Stimulated activated CD8-positive, alpha-beta memory T cell treated with anti-CD3 and anti-CD28 coated beads, Interleukin-15, amount 100 ng/mL, for 1 hour (primary cell): ENCODE data around the gene ENG.
"Not testable (repeated sequence)": the region's sequence is repeated elsewhere in the genome, so short reads cannot be mapped to it uniquely, and the experiment has no call there.

Source experiments
- DNase-seq: peaks from one replicate; pipeline ENCODE4 v3.0.0-alpha.2; 2020; ENCODE audit warnings: low read depth

Gene ENG

DNA sequence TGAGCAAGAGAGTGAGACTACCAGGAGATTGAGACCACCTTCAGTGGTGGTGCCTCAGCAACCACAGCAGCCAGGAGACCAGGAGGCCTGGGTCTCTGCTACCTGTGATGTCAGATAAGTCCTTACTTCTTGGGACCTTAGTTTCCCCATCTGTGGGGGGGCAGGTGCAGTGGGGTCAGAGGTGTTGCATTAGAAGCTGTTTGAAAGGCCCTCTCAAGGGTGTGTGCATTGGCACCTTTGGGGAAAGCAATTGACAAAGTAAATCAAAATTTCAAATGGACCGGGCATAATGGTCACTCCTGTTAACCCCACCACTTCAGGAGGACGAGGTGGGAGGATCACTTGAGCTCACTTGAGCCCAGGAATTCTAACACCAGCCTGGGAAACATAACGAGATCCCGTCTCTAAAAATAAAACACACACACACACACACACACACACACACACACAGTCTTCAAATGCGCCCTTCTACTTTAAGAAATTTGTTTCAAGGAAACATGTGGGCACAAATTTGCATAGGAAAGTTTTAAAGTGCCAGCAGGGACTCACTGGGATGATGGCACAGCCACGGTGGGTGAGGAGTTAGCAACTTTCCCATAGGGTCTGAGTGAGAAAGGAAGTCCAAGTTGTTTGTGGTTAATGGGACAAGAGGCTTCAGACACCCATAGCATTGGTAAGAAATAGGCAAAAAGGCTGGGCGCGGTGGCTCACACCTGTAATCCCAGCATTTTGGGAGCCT, 24.4 kb upstream of the ENG start:
- DNase-seq: no peak

DNA sequence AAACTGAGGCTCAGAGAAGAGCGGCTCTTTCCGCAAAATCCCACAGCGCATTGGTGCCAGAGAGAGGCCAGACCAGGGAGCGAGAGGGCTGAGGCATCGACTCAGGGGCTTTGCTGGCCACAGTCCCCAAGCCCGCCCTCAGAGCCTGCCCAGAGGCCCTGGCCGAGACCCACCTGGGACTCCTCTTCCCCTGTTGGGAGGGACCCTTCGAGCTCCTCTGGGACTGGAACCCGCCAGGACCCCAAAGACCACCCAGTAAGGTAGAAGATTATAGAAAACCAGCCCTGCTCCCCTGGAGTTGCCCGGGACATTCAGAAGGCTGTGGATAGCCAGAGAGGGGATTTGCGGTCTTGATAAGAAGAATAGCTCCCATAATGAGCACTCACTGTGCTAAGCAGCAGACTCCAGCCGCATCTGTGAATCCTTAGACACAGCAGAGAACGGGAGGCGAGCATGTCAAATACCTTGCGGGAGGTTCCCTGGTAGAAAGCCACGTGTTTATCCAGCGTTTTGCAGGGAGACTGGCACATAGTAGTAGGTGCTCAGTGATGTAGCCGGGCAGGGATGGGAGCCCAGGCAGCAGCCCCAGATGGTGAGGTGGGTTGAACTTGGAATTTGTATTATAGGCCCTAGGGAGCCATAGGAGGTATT, 23.7 kb upstream of the ENG start:
- DNase-seq: no peak

GRCh38 chr9:127877566-127877998, 23.1 kb upstream of the ENG start, which contains the start of gene AK1:
Gene AK1, minus strand, starts transcription at chr9:127877675. Its CDS starts 3,058 bp downstream, at chr9:127874617.
- DNase-seq: no peak

DNA sequence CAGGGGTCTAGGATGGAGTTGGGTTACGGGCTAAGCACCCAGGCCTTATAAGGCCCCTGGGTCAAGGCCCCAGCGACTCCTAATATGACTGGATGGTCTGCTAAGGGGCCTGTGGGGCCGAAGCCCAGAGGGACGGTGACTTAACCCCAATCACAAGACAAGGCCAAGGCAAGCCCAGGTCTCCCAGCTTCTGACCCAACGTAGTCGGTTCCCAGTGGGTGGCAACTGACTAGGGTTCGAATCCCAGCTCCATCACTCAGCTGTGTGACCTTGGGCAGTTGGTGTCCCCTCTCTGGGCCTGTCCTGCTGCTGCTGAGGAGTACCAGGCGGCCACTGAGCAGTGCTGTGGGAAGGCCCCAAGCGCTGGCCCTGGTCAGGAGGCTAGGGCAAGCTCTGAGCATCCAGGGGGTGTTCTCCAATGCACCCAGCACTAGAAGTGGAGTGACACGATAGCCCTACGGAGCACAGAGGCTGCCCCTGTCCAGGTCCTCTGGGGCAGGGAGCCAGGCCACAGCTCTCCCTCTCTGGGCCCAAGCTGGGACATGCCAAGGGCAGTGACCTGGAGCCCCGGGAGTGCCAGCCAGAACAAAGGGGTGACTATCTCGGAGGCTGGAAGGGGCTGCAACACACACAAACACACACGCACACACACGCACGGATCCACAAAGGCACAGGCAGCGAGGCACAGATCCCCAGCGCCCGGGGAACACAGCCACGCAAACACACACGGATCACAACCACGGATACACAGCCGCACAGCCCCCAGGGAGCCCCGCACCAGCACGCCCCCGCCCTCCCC, 22.5 kb upstream of the ENG start:
- DNase-seq: no peak

DNA sequence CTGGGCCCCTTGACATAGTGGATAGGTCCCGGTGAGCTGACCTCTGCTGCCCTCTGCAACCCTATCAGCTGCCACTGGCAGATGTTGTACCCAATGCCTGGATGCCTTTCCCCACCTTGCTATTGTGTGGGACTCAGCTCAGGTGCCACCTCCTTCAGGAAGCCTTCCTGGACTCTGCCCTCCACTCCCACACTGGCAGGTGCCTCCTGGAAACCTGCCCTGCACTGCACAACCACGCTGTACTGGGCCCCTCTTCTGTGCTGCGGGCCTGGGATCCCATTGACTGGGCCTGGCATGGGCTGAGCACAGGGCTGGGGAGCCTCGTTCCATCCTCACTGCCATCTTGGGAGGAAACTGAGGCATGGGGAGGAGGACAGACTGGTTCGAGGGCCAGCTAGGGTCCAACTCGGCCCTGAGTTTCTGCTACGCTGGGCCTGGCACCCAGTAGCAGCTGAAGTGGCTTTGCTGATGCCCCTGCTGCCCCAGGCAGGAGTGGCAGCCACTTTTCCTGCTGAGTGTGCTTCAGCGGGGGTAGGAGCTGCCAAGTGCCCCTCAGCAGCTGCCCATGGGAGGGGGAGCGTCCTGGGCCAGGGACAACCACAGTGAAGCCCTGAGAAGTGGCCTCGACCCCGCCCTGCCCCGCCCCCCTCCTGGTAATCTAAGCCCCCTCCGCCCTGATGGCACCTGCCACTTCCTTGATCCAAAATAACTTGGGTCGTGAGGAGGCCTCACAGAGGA, 21.7 kb upstream of the ENG start:
- DNase-seq: no peak

- DNase-seq: no peak
These were observed 21.0 kb upstream of the ENG start for GRCh38 chr9:127875306-127875966.

DNA sequence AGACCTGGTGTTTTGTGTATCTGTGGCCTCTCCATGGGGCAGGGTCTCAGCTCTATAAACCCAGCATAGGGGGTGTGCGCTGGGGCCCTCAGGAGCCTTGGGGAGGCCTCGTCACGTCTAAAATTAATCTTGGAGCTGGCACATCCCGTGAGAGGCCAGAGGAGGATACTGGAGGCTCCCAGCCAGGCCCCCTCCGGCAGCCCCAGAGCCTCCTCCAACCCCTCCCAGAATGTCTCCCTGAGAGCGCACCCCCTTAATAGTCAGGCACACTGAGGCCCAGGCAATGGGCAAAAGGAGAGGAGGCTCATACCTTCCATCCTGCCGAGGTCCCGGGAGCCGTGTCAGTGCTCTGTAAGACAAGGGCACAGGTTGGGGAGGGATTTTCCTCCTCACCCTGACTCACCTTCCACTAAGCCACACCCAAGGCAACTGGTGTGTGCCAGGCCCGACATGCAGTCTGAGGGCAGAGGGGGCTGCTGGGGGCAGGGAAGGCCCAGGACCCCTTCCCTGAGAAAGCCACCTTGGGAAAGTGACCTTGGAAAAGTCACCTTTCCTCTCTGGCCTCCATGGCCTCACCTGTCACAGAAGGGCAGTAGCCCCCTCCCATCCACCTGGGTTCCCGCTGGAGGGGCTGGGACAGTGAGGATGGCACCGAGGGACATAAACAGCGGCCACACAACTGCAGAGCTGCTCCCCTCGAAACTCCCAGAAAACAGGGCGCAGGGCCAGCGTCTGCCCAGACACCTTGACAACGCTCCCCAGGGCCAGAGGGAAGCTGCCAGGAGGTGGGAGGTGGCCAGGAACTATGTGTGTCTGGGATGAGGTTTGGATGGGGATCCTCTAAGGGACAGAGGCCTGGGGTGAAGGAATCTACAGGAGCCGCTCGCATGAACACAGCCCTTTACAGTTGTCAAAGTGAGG, 20.1 kb upstream of the ENG start:
- no peak for DNase-seq

DNA sequence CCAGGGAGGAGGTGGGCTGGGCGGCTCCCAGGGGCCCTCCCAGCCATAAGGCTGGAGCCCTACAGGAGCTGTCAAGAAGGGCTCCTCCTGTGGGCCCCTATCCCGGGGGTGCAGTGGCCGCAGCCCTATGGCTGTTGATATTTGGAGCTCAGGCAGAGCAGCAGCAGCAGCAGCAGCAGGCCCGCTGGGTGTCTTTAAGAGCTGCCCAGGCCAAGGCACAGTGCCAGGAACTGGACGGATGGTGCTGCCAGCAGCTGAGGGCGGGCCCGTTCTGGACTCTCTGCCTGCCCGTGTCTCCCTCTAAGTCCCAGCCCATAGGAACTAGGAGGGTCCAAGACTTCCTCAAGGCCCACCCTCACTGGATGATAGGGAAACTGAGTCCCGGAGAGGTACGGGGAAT, 19.4 kb upstream of the ENG start:
- no peak for DNase-seq

DNA sequence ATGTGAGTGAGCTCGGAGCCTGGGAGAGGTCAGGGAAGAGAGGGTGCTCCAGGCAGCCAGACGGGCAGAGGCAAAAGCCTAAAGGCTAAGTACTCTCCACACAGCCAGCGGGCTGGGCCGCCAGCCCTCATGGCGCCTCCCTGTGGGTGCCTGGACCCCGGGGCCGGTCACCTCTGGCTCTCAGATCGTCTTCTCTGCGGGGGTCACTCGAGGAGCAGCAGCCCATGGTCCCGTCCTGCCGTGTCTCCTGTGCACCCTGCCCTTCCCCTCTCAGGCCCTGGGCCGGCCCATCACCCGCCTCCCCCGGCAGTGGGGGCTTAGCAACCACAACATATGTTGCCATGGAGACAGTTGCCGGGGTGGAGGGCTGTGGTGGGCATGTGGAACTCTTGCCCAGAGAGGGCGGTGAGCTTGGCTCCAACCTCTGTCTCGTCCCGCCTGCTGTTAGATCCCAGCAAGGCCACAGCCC, 18.8 kb upstream of the ENG start:
- DNase-seq: no peak

DNA sequence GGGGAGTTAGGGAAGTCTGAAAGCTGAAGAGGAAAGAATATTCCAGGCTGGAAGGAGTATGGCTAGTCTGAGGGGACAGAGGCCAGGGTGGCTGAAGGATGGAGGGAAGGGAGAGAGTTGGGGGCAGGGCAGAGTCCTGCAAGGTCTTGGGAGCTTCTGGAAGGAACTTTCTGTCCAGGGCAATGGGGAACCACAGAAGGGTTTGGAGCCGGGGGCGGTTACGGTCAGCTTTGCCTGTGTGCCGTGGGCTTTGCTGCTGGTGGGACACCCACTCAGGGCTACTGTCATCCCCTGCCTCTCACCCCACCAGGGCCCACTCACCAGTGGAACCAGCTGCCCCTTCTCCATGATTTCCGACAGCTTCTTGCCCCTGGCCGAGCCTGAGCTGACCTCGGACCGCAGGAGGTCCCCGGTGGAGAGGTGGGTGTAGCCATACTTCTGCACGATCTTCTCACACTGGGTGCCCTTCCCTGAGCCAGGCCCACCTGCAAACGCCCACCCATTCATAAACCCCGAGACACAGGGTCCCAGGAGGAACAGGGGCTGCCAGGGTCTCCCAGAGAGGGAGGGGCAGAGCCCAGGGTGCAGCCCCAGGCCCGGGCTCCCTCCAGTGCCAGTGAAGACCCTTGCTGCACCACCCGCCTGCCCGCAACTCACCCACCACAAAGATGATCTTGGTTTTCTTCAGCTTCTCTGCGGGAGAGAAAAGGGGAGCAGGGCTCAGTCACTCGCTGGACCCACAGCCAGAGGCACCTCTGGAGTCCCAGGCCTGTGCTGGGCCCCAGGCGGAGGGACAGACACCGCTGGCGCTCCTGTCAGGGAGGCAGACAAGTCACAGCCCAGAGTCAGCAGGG, 18.1 kb upstream of the ENG start:
- DNase-seq: no peak

GRCh38 chr9:127871531-127871930, 17.1 kb upstream of the ENG start:
- no peak for DNase-seq

GRCh38 chr9:127870887-127871286, 16.4 kb upstream of the ENG start:
- DNase-seq: no peak

DNA sequence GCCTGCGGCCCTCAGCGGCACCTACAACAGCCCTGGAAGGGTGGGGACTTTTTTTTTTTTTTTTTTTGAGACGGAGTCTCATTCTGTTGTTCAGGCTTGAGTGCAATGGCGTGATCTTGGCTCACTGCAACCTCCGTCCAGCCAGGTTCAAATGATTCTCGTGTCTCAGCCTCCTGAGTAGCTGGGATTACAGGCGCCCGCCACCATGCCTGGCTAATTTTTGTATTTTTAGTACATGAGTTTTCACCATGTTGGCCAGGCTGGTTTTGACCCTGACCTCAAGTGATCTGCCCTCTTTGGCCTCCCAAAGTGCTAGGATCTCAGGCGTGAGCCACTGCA, 15.7 kb upstream of the ENG start:
- not testable (repeated sequence) for DNase-seq

DNA sequence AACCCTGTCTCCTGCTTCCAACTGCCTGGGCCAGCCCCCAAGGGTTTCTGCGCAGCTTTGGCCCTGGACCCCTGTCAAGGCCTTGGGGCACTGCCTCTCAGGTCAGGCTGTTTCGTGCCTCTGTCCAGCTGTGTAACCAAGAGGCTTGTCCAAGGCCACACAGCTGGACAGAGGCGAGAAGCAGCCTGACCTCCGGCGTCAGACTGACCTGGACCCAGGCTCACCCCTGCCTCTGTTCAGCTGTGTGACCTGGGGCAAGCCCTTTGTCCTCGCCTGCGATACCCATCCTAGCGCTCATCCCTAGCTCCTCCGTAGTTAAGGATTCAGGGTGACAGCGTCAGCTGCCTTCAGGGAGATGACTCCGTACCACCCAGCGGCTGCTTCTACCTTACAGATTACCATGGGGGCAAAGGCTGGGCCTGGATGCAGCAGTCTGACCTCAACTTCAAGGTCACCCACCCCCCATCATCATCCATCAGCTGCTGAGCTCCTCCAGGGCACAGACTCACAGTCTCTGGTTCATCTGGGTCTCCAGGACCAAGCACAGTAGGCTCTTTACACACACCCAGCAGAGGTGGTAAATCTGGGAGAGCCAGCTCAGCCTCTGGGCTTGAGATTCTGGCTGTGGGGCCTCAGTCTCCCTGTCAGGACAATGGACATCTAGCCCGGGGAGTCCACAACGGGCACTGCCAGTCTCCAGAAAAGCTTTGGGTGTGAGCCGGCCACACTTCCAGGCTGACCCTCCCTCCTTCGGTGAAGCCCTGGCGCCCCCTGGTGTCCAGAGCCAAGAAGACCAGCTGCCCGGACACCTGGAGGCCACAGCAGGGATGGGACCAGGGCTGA, 15.1 kb upstream of the ENG start:
- DNase-seq: peak; percentile 60

DNA sequence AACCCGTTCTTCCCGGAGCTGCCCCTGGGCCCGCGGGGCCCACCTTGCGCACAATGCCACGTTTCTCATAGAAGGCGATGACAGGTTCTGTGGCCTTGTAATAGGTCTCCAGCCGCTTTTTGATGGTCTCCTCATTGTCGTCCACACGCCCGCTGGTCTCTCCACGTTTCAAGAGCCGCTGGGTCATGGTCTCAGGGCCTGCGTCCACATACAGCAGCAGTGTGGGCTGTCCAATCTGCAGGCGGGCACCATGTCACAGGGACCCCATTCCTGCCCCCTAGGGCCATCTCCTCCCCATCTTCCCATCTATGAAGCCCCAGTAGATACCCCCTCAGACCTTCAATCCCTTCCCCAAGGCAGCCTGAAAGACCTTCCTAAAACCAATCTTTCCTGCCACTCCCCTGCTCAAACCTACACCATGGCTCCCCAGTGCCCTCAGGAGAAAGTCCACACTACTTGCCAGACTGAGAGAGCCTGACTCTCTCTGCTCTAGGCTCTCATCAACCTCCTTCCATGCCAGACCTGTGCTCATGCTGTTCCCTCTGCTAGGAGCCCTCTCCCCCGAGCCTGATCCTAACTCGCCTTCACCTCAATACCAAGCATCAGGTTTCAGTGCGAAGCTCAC, 13.9 kb upstream of the ENG start:
- DNase-seq: no peak

DNA sequence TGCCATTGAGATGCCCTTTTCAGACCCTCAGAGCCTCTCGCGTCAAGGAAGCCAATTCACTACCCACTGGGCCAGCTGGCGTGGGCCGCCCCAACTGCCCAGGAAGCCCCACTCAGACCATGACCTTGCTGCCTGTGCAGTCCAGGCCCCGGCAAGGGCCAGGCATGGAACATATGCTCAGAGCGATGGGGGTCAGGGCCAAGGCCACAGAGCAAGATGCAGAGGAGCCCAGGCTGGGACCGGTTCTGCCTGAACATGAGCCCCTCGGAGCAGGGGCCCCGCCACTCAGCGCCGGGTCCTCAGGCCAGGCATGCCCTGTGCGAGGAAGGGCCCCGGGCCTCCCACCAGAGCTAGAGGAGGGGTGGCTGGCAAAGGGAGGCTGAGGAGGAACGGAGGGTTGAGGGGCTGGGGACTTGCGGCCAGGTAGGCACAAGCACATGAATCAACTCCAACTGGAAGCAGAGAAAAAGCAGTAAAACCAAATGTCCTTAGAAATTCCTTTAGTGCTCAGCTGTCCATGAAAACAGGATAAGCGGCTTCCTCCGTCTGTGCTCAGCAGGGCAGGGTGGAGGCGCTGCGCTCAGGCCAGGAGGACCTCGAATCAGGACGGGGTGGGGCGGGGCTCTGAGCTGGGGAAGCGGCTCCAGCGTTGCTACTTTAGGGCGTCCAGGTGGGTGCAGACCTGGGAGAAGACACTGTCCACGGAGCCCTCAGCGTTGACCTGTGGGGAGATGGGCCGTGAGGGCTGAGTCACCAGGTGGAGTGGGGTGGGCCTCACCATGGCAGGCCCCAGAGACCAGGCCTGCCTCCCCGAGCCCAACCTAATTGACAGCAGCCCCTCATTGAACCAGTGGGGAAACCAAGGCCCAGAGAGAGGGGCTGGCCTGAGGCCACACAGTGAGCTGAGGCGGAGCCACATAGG, 13.2 kb upstream of the ENG start:
- DNase-seq: no peak

- no peak for DNase-seq
These were observed 12.1 kb upstream of the ENG start for GRCh38 chr9:127866535-127866934.
